ENCODE data around the gene CD8B. TPM values are rescaled to one million over a fixed set of nuclear protein-coding genes. Genes with fewer than 3 reads are reported as not detected.
"Not testable (repeated sequence)": the region's sequence is repeated elsewhere in the genome, so short reads cannot be mapped to it uniquely, and the experiment has no call there.

CD8B gene
- total RNA-seq (1 to 10 TPM in 1 of 4 donors, under 1 TPM in 1, not detected in 2; 0.71 to 1.5 TPM), polyA plus RNA-seq (10 to 100 TPM in 1 of 3 donors, 1 to 10 TPM in 1, under 1 TPM in 1; 0.92 to 11.6 (median 1.2) TPM)

GRCh38 chr2:86861628-86862379, at the start of gene CD8B:
Gene CD8B, minus strand, starts transcription at chr2:86861886. Its CDS starts 21 bp downstream, at chr2:86861865.
- H3K9me3 ChIP-seq; intact Hi-C loops (cut with DNase I); H3K27ac ChIP-seq; H3K4me3 ChIP-seq; H3K4me1 ChIP-seq; DNase-seq; H3K36me3 ChIP-seq: not testable (repeated sequence)
- peaks cover 0 to 15% (median 0%) of the 10 kb centered on the region in 3 donors for H3K27me3 ChIP-seq
- WGBS, 2 donors, result 3 to 4% methylated on average over 50 of the region's 55 CpGs

GRCh38 chr2:86905868-86906267, 44.2 kb upstream of the CD8B start:
- DNase-seq; H3K4me1 ChIP-seq; H3K36me3 ChIP-seq; H3K27ac ChIP-seq; H3K9me3 ChIP-seq; intact Hi-C loops (cut with DNase I); H3K4me3 ChIP-seq; H3K27me3 ChIP-seq: not testable (repeated sequence)
- no CpG with 5 or more reads among the region's 1 CpG for WGBS, 2 donors

- 48 to 60% methylated on average over 4 of the region's 4 CpGs for WGBS, 2 donors
- DNase-seq; intact Hi-C loops (cut with DNase I); H3K27me3 ChIP-seq; H3K9me3 ChIP-seq; H3K36me3 ChIP-seq; H3K4me1 ChIP-seq; H3K4me3 ChIP-seq; H3K27ac ChIP-seq: not testable (repeated sequence)
Observed at GRCh38 chr2:86900687-86901086, 39.0 kb upstream of the CD8B start.

- intact Hi-C loops (cut with DNase I); H3K4me3 ChIP-seq; DNase-seq; H3K4me1 ChIP-seq; H3K36me3 ChIP-seq; H3K27ac ChIP-seq; H3K9me3 ChIP-seq; H3K27me3 ChIP-seq: not testable (repeated sequence)
- WGBS, 2 donors, result no CpG with 5 or more reads among the region's 3 CpGs
Observed at GRCh38 chr2:86886026-86886425, 24.3 kb upstream of the CD8B start.

GRCh38 chr2:86882865-86883264, 21.2 kb upstream of the CD8B start:
- intact Hi-C loops (cut with DNase I); H3K4me1 ChIP-seq; H3K4me3 ChIP-seq; H3K27me3 ChIP-seq; H3K9me3 ChIP-seq; DNase-seq; H3K27ac ChIP-seq; H3K36me3 ChIP-seq: not testable (repeated sequence)
- WGBS, 2 donors, result 80 to 89% methylated on average over 1 of the region's 2 CpGs

GRCh38 chr2:86882118-86882665, 20.5 kb upstream of the CD8B start:
- H3K4me3 ChIP-seq; H3K9me3 ChIP-seq; H3K27me3 ChIP-seq; intact Hi-C loops (cut with DNase I); H3K27ac ChIP-seq; H3K36me3 ChIP-seq; H3K4me1 ChIP-seq; DNase-seq: not testable (repeated sequence)
- 89 to 90% methylated on average over 5 of the region's 5 CpGs for WGBS, 2 donors

GRCh38 chr2:86878986-86879385, 17.3 kb upstream of the CD8B start:
- DNase-seq; intact Hi-C loops (cut with DNase I); H3K4me1 ChIP-seq; H3K27me3 ChIP-seq; H3K4me3 ChIP-seq; H3K27ac ChIP-seq; H3K36me3 ChIP-seq; H3K9me3 ChIP-seq: not testable (repeated sequence)
- WGBS, 2 donors, result 96 to 98% methylated on average over 1 of the region's 1 CpG

GRCh38 chr2:86870941-86871340, 9.3 kb upstream of the CD8B start:
- H3K9me3 ChIP-seq; H3K27ac ChIP-seq; H3K36me3 ChIP-seq; H3K4me3 ChIP-seq; DNase-seq; H3K27me3 ChIP-seq; intact Hi-C loops (cut with DNase I); H3K4me1 ChIP-seq: not testable (repeated sequence)
- WGBS, 2 donors, result 87 to 91% methylated on average over 1 of the region's 4 CpGs

- WGBS, 2 donors, result 64 to 88% methylated on average over 2 of the region's 2 CpGs
- H3K4me1 ChIP-seq; H3K4me3 ChIP-seq; H3K36me3 ChIP-seq; H3K27me3 ChIP-seq; DNase-seq; H3K9me3 ChIP-seq; intact Hi-C loops (cut with DNase I); H3K27ac ChIP-seq: not testable (repeated sequence)
Observed at GRCh38 chr2:86868895-86869468, 7.3 kb upstream of the CD8B start.

GRCh38 chr2:86862380-86862703, 656 bp upstream of the CD8B start:
- H3K36me3 ChIP-seq; DNase-seq; H3K27ac ChIP-seq; H3K9me3 ChIP-seq; H3K4me1 ChIP-seq; intact Hi-C loops (cut with DNase I); H3K4me3 ChIP-seq: not testable (repeated sequence)
- 25 to 76% methylated on average over 9 to 11 of the region's 12 CpGs for WGBS, 2 donors
- H3K27me3 ChIP-seq, result peaks cover 0 to 15% (median 0%) of the 10 kb centered on the region in 3 donors

GRCh38 chr2:86861175-86861574, 511 bp downstream of the CD8B start:
- H3K27ac ChIP-seq; H3K4me3 ChIP-seq; H3K9me3 ChIP-seq; intact Hi-C loops (cut with DNase I); DNase-seq; H3K36me3 ChIP-seq; H3K4me1 ChIP-seq: not testable (repeated sequence)
- WGBS, 2 donors, result 7 to 33% methylated on average over 11 of the region's 11 CpGs
- peaks cover 0 to 15% (median 0%) of the 10 kb centered on the region in 3 donors for H3K27me3 ChIP-seq

- DNase-seq; H3K36me3 ChIP-seq; H3K4me3 ChIP-seq; H3K27ac ChIP-seq; intact Hi-C loops (cut with DNase I); H3K4me1 ChIP-seq; H3K9me3 ChIP-seq: not testable (repeated sequence)
- peaks cover 0 to 15% (median 0%) of the 10 kb centered on the region in 3 donors for H3K27me3 ChIP-seq
- 76 to 79% methylated on average over 8 of the region's 8 CpGs for WGBS, 2 donors
Observed at GRCh38 chr2:86860573-86860972, 1.1 kb downstream of the CD8B start.

GRCh38 chr2:86857688-86858087, 4.0 kb downstream of the CD8B start:
- intact Hi-C loops (cut with DNase I); H3K4me1 ChIP-seq; H3K4me3 ChIP-seq; H3K36me3 ChIP-seq; DNase-seq; H3K9me3 ChIP-seq; H3K27ac ChIP-seq: not testable (repeated sequence)
- peaks cover 0 to 15% (median 0%) of the 10 kb centered on the region in 3 donors for H3K27me3 ChIP-seq
- 92% methylated on average over 5 of the region's 5 CpGs for WGBS, 2 donors

Measured in sigmoid colon (tissue), 7 donors.